ENCODE measurements around the gene AGBL1. TPM values are rescaled to one million over a fixed set of nuclear protein-coding genes. Genes with fewer than 3 reads are reported as not detected.
"Not testable (repeated sequence)": the region's sequence is repeated elsewhere in the genome, so short reads cannot be mapped to it uniquely, and the experiment has no call there.

Gene AGBL1
- total RNA-seq, 1 donor from 2014 or later = not detected

GRCh38 chr15:86384186-86384585 is 304.5 kb downstream of the AGBL1 start:
- intact Hi-C loops (cut with micrococcal nuclease) = no loop called here

GRCh38 chr15:86392296-86392695 is 312.6 kb downstream of the AGBL1 start:
- intact Hi-C loops (cut with micrococcal nuclease) = no loop called here

GRCh38 chr15:86392874-86393273 is 313.2 kb downstream of the AGBL1 start:
- intact Hi-C loops (cut with micrococcal nuclease) = no loop called here

- intact Hi-C loops (cut with micrococcal nuclease) = no loop called here
Measured at GRCh38 chr15:86394866-86395265, 315.2 kb downstream of the AGBL1 start.

- intact Hi-C loops (cut with micrococcal nuclease) = no loop called here
Measured at GRCh38 chr15:86399041-86399954, 319.6 kb downstream of the AGBL1 start.

- intact Hi-C loops (cut with micrococcal nuclease) = no loop called here
Measured at GRCh38 chr15:86403221-86403620, 323.6 kb downstream of the AGBL1 start.

GRCh38 chr15:86403914-86404583 is 324.4 kb downstream of the AGBL1 start:
- intact Hi-C loops (cut with micrococcal nuclease) = no loop called here

- intact Hi-C loops (cut with micrococcal nuclease) = no loop called here
Measured at GRCh38 chr15:86408261-86408660, 328.6 kb downstream of the AGBL1 start.

GRCh38 chr15:86411916-86412315 is 332.2 kb downstream of the AGBL1 start:
- intact Hi-C loops (cut with micrococcal nuclease) = no loop called here

GRCh38 chr15:86413191-86413590 is 333.5 kb downstream of the AGBL1 start:
- intact Hi-C loops (cut with micrococcal nuclease) = no loop called here

- intact Hi-C loops (cut with micrococcal nuclease) = no loop called here
Measured at GRCh38 chr15:86425746-86426145, 346.1 kb downstream of the AGBL1 start.

GRCh38 chr15:86432861-86433260 is 353.2 kb downstream of the AGBL1 start:
- intact Hi-C loops (cut with micrococcal nuclease) = no loop called here

- intact Hi-C loops (cut with micrococcal nuclease) = no loop called here
Measured at GRCh38 chr15:86433983-86434382, 354.3 kb downstream of the AGBL1 start.

- intact Hi-C loops (cut with micrococcal nuclease) = no loop called here
Measured at GRCh38 chr15:86439614-86440013, 359.9 kb downstream of the AGBL1 start.

- intact Hi-C loops (cut with micrococcal nuclease) = no loop called here
Measured at GRCh38 chr15:86444527-86444926, 364.9 kb downstream of the AGBL1 start.

GRCh38 chr15:86445579-86446252 is 366.0 kb downstream of the AGBL1 start:
- intact Hi-C loops (cut with micrococcal nuclease) = no loop called here

GRCh38 chr15:86446253-86446640 is 366.6 kb downstream of the AGBL1 start:
- intact Hi-C loops (cut with micrococcal nuclease) = no loop called here

- intact Hi-C loops (cut with micrococcal nuclease) = not testable (repeated sequence)
Measured at GRCh38 chr15:86465470-86466039, 385.9 kb downstream of the AGBL1 start.

- intact Hi-C loops (cut with micrococcal nuclease) = no loop called here
Measured at GRCh38 chr15:86481720-86482119, 402.0 kb downstream of the AGBL1 start.

GRCh38 chr15:86483936-86484335 is 404.3 kb downstream of the AGBL1 start:
- intact Hi-C loops (cut with micrococcal nuclease) = no loop called here

GRCh38 chr15:86488046-86488445 is 408.4 kb downstream of the AGBL1 start:
- intact Hi-C loops (cut with micrococcal nuclease) = no loop called here

- intact Hi-C loops (cut with micrococcal nuclease) = no loop called here
Measured at GRCh38 chr15:86489981-86490380, 410.3 kb downstream of the AGBL1 start.
